Limb (tissue), 2 donors: ENCODE measurements around the gene ATP9B.
"Not testable (repeated sequence)": the region's sequence is repeated elsewhere in the genome, so short reads cannot be mapped to it uniquely, and the experiment has no call there.

Experiments used
- DNase-seq, 2 donors: peaks; one replicate each; pipeline ENCODE4 v3.0.0-alpha.2; 2016; ENCODE audit errors: extremely low spot score in 2 of 2

Gene ATP9B

GRCh38 chr18:79326413-79327198, 257.4 kb downstream of the ATP9B start:
- DNase-seq = no peak

- no peak for DNase-seq
Observed at GRCh38 chr18:79327199-79327721, 258.1 kb downstream of the ATP9B start.

GRCh38 chr18:79327915-79328314, 258.7 kb downstream of the ATP9B start:
- not testable (repeated sequence) for DNase-seq

- DNase-seq = no peak
Observed at GRCh38 chr18:79328887-79329286, 259.7 kb downstream of the ATP9B start.

GRCh38 chr18:79329786-79330185, 260.6 kb downstream of the ATP9B start:
- DNase-seq = no peak

- DNase-seq = no peak
Observed at GRCh38 chr18:79332646-79333045, 263.5 kb downstream of the ATP9B start.

GRCh38 chr18:79333046-79333445, 263.9 kb downstream of the ATP9B start:
- no peak for DNase-seq

- no peak for DNase-seq
Observed at GRCh38 chr18:79334496-79335233, 265.5 kb downstream of the ATP9B start.

GRCh38 chr18:79335833-79336360, 266.7 kb downstream of the ATP9B start:
- no peak for DNase-seq

GRCh38 chr18:79336556-79337142, 267.5 kb downstream of the ATP9B start:
- no peak for DNase-seq

GRCh38 chr18:79337184-79337583, 268.0 kb downstream of the ATP9B start:
- DNase-seq = no peak

- no peak for DNase-seq
Observed at GRCh38 chr18:79337620-79338019, 268.4 kb downstream of the ATP9B start.

GRCh38 chr18:79339094-79339908, 270.1 kb downstream of the ATP9B start:
- no peak for DNase-seq

GRCh38 chr18:79343567-79344207, 274.5 kb downstream of the ATP9B start:
- DNase-seq = no peak

GRCh38 chr18:79344208-79344581, 275.0 kb downstream of the ATP9B start:
- no peak for DNase-seq

- DNase-seq = no peak
Observed at GRCh38 chr18:79345366-79345765, 276.2 kb downstream of the ATP9B start.

- DNase-seq = no peak
Observed at GRCh38 chr18:79345981-79346380, 276.8 kb downstream of the ATP9B start.

GRCh38 chr18:79348066-79348465, 278.9 kb downstream of the ATP9B start:
- DNase-seq = no peak

GRCh38 chr18:79352432-79352831, 283.2 kb downstream of the ATP9B start:
- no peak for DNase-seq

- DNase-seq = no peak
Observed at GRCh38 chr18:79353267-79353666, 284.1 kb downstream of the ATP9B start.

GRCh38 chr18:79354350-79354749, 285.2 kb downstream of the ATP9B start:
- DNase-seq = no peak
